GM12801 (cell line): ENCODE measurements around the gene MYLK2.

Source experiments
- TF ChIP-seq, protein P1 (sequence below): IDR thresholded peaks from one replicate; pipeline ENCODE4 v1.5.1; 2011; ENCODE audit warnings: control low read depth; ENCODE audit not compliant: insufficient read length; ENCODE audit errors: extremely low read depth

The MYLK2 gene

DNA sequence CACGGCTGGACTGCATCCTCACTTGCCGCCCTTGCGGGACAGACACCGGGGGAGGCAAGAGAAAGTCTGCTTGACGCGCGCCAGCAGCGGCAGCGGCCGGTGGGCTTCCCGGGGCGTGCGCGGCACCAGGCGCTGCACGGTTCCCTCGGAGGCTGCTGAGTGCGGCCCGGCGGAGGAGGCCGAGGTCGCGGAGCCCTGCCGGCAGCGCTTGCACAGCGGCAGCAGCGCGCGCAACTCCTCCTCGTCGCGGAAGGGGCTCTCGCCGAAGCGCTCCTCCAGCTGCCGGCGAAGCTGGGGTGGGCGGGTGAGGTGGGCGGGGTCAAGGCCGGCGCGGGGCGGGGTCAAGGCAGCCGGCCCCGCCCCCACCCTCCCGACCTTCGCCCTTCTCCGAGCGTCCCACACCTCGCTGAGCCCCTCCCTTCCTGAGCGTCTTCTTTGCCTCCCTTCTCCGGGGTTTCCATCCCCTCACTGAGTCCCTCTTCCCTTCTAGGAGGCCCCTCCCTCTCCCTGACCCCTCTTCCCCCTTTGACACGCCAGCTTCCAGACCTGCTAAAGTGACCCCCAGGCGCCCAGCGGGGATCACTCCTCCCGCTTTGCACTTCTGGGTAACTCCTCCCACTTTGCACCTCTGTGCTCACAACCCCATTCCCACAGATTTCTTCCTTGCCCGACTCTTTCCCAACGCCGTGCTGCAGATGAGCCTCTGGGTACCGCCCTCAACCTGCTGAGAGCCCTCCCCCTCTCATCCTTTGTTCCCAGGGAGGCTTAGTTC lies 42.4 kb downstream of the MYLK2 start:
- TF ChIP-seq, protein P1, sequence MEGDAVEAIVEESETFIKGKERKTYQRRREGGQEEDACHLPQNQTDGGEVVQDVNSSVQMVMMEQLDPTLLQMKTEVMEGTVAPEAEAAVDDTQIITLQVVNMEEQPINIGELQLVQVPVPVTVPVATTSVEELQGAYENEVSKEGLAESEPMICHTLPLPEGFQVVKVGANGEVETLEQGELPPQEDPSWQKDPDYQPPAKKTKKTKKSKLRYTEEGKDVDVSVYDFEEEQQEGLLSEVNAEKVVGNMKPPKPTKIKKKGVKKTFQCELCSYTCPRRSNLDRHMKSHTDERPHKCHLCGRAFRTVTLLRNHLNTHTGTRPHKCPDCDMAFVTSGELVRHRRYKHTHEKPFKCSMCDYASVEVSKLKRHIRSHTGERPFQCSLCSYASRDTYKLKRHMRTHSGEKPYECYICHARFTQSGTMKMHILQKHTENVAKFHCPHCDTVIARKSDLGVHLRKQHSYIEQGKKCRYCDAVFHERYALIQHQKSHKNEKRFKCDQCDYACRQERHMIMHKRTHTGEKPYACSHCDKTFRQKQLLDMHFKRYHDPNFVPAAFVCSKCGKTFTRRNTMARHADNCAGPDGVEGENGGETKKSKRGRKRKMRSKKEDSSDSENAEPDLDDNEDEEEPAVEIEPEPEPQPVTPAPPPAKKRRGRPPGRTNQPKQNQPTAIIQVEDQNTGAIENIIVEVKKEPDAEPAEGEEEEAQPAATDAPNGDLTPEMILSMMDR, result no peak

DNA sequence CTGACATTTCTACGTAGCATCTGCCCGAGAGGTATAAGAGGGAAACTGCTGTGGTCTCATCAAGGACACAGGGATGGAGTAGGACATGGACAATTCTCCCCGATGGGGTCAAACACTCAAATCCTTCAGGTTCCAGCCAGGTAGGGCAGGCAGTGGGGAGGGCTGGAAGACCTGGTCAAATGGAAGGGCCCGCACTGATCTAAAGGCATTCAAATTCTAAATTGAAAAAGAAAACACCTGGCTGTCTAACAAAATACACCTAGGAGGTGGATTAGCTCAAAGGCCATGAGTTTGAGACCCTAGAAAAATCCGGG lies 43.0 kb downstream of the MYLK2 start:
- TF ChIP-seq, protein P1, result no peak

DNA sequence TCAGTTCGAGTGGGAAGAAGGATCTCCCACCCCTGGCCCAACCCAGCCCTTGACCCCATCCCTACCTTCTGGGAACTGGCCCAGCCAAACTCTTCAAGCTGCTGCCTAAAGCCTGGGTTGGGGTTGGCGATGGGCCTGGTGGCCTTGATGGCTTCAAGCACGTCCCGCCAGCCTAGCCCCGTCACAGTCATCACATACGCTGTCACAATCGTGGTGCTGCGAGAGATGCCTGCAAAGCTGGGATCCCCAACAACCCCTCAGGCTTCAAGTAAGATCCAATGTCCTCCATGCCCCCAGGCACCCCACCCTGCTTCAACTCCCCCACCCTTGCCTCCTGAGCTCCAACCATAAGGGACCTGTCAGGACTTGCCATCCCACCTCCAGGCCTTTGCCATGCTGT lies 43.4 kb downstream of the MYLK2 start:
- TF ChIP-seq, protein P1, result no peak

DNA sequence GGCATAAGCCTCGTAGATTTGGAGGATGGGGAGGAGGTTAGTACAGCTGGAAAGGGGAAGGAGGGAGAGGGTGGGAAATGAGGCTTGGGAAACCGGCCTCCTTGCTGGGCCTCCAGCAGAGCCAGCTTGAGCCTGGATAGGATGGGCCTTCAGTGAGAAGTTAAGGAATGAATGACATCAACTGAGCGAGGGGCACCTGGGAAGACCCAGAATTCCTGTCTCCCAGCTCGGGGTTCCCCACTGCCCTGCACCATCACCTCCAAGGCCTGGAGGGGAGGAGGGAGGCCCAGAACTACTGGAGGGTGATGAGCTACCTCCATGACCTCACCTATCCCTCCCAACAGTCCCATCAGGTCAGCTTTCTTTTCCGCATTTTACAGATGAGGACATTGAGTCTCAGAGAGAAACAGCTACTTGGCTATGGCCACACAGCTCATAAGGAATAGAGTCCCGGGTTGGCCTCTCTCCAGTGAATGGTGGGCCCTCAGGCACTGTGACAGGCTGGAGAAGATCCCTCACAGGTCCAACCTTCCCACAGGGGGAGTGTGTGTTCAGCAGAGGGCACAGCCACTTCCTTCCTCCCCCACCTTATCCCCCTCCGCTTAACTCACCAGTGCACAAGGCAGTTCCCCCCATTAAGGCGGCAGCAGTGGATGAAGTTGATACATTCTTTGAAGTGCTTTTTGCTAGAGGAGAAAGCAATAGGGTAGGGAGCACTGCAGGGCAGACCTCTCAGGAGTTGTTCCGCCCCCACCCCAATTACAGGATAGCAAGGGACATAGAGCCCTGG lies 44.3 kb downstream of the MYLK2 start:
- TF ChIP-seq, protein P1, result no peak

DNA sequence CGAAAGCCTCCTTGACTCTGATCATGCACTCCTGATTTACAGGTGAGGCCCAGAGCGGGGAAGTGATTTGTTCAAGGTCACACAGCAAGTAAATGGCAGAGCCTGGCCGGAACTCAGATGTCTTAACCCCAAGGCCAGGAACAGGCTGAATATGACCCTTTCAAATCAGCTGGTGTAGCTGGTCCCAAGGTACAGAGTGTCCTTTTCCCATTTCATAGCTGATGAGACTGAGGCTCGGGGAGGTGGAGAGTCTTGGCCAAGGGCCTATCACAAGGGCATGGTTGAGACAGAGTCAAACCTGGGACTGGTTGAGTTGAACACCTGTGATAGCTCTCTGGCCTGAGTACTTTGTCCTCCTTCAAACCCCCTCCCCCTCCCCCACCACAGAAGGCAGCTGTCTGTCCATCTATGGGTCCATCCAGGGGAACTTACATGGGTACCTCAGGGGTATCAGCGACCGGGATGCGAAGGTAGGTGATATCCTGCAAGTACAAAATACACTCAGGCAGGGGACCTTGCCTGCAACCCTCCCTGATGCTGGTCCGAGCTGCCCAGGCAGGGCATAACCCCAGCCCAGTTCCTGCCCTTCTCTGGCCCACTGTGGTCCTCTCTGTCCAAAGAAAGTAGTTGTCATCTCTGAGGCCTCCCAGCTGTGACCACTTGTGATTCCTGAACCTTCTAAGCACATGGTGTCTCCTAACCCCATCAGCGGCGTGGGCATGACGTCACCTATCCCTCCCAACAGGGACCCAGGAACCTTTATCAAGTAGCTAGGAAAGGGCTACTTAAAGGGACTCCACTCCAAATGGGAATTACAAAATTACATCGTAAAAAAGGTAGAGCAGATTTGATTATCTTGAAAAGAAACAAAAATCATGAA lies 45.6 kb downstream of the MYLK2 start:
- TF ChIP-seq, protein P1, result no peak

DNA sequence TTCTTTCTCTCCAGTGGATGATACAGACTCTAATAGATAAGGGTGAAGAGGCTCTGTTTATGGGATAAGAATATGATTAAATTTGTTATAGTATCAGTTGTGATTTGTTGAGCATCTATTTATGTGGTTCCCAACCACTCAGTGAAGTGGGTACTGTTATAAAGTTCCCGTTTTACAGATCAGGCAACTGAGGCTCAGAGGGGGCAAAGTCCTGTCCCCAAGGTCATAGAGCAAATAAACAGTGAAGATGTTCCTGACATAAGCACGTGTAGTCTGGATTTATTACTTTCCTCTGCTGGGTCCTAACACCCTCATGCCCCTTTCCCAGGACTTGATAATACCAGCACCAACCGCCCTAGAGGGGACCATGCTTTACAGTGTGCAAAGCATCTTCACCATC lies 47.1 kb downstream of the MYLK2 start:
- TF ChIP-seq, protein P1, result no peak
